Measurements from ENCODE around the gene TM2D3.

Gene TM2D3

GRCh38 chr15:101623367-101624304 lies 28.5 kb downstream of the TM2D3 start:
- DNase-seq (ENCODE audit: low spot score): no peak

- DNase-seq (ENCODE audit: low spot score): no peak
These were observed 30.2 kb downstream of the TM2D3 start for GRCh38 chr15:101621961-101622360.

GRCh38 chr15:101620671-101621070 lies 31.5 kb downstream of the TM2D3 start:
- DNase-seq (ENCODE audit: low spot score): no peak

- DNase-seq (ENCODE audit: low spot score): no peak
These were observed 32.6 kb downstream of the TM2D3 start for GRCh38 chr15:101619615-101619865.

GRCh38 chr15:101618851-101619614 lies 33.1 kb downstream of the TM2D3 start:
- DNase-seq (ENCODE audit: low spot score): no peak

GRCh38 chr15:101618076-101618475 lies 34.1 kb downstream of the TM2D3 start:
- DNase-seq (ENCODE audit: low spot score): no peak

- no peak for DNase-seq (ENCODE audit: low spot score)
These were observed 34.7 kb downstream of the TM2D3 start for GRCh38 chr15:101617390-101617965.

- peak; percentile 92 for DNase-seq (ENCODE audit: low spot score)
These were observed 36.0 kb downstream of the TM2D3 start for GRCh38 chr15:101615986-101616848.

GRCh38 chr15:101615414-101615985 lies 36.7 kb downstream of the TM2D3 start:
- DNase-seq (ENCODE audit: low spot score): peak; percentile 51

GRCh38 chr15:101614761-101615160 lies 37.4 kb downstream of the TM2D3 start:
- no peak for DNase-seq (ENCODE audit: low spot score)

- DNase-seq (ENCODE audit: low spot score): no peak
These were observed 38.1 kb downstream of the TM2D3 start for GRCh38 chr15:101614001-101614585.

- no peak for DNase-seq (ENCODE audit: low spot score)
These were observed 38.8 kb downstream of the TM2D3 start for GRCh38 chr15:101613130-101614000.

- no peak for DNase-seq (ENCODE audit: low spot score)
These were observed 39.5 kb downstream of the TM2D3 start for GRCh38 chr15:101612676-101613075.

- no peak for DNase-seq (ENCODE audit: low spot score)
These were observed 40.4 kb downstream of the TM2D3 start for GRCh38 chr15:101611580-101612299.

- DNase-seq (ENCODE audit: low spot score): no peak
These were observed 41.2 kb downstream of the TM2D3 start for GRCh38 chr15:101611007-101611406.

- no peak for DNase-seq (ENCODE audit: low spot score)
These were observed 41.6 kb downstream of the TM2D3 start for GRCh38 chr15:101610611-101611000.

GRCh38 chr15:101609742-101610610 lies 42.2 kb downstream of the TM2D3 start:
- DNase-seq (ENCODE audit: low spot score): no peak

- no peak for DNase-seq (ENCODE audit: low spot score)
These were observed 44.0 kb downstream of the TM2D3 start for GRCh38 chr15:101608201-101608600.

GRCh38 chr15:101607108-101607507 lies 45.1 kb downstream of the TM2D3 start:
- no peak for DNase-seq (ENCODE audit: low spot score)
